Measurements from ENCODE around the gene AKAP3. TPM values are rescaled to one million over a fixed set of nuclear protein-coding genes. Genes with fewer than 3 reads are reported as not detected.

The AKAP3 gene
- total RNA-seq, 1 donor from 2014 or later: 2.8 TPM

DNA sequence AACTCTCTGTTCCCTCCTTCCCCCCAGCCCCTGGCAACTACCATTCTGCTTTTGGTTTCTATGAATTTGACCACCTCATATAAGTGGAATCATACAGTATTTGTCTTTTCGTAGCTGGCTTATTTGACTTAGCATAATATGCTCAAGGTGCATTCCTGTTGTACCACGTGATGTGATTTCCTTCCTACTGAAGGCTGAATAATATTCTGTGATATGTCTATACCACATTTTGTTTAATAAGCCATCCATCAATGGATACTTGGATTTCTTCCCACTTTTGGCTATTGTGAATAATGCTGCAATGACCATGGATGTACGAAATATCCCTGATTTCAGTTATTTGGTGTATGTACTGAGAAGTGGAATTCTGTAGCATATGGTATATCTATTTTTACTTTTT is 16.4 kb upstream of the AKAP3 start:
- H3K27me3 ChIP-seq: no peaks in the 10 kb centered on the region
- TF ChIP-seq, protein P1, sequence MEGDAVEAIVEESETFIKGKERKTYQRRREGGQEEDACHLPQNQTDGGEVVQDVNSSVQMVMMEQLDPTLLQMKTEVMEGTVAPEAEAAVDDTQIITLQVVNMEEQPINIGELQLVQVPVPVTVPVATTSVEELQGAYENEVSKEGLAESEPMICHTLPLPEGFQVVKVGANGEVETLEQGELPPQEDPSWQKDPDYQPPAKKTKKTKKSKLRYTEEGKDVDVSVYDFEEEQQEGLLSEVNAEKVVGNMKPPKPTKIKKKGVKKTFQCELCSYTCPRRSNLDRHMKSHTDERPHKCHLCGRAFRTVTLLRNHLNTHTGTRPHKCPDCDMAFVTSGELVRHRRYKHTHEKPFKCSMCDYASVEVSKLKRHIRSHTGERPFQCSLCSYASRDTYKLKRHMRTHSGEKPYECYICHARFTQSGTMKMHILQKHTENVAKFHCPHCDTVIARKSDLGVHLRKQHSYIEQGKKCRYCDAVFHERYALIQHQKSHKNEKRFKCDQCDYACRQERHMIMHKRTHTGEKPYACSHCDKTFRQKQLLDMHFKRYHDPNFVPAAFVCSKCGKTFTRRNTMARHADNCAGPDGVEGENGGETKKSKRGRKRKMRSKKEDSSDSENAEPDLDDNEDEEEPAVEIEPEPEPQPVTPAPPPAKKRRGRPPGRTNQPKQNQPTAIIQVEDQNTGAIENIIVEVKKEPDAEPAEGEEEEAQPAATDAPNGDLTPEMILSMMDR (IDR thresholded peaks at IDR 0.05): no peak
- DNase-seq (ENCODE audit: low spot score in 2 of 2): no peak
- no peak overlapping the region for H3K27ac ChIP-seq
- H3K36me3 ChIP-seq: peaks cover 73 to 100% of the 10 kb centered on the region in 2 donors
- no peaks in the 10 kb centered on the region for H3K9me3 ChIP-seq
- no peak overlapping the region for H3K4me3 ChIP-seq
- intact Hi-C loops (cut with DNase I): no loop called here
- H3K4me1 ChIP-seq: no peaks in the 10 kb centered on the region

- Histone ChIP-seq H3K27ac (no peak overlapping the region), H3K27me3 (no peaks in the 10 kb centered on the region), H3K9me3 (no peaks in the 10 kb centered on the region), H3K4me1 (no peaks in the 10 kb centered on the region), H3K36me3 (peaks cover 73 to 100% of the 10 kb centered on the region in 2 donors), H3K4me3 (no peak overlapping the region)
- DNase-seq (ENCODE audit: low spot score in 2 of 2): no peak
- TF ChIP-seq, protein P1 (IDR thresholded peaks at IDR 0.05): no peak
- intact Hi-C loops (cut with DNase I): no loop called here
Observed at GRCh38 chr12:4663971-4664505, 15.2 kb upstream of the AKAP3 start.

- no peak overlapping the region for H3K4me3 ChIP-seq
- TF ChIP-seq, protein P1 (IDR thresholded peaks at IDR 0.05): no peak
- intact Hi-C loops (cut with DNase I): no loop called here
- H3K36me3 ChIP-seq: peaks cover 35 to 40% of the 10 kb centered on the region in 2 donors
- H3K9me3 ChIP-seq: no peaks in the 10 kb centered on the region
- H3K27ac ChIP-seq: no peak overlapping the region
- DNase-seq (ENCODE audit: low spot score in 2 of 2): no peak
- H3K4me1 ChIP-seq: peaks cover 8 to 12% of the 10 kb centered on the region in 2 donors
- H3K27me3 ChIP-seq: no peaks in the 10 kb centered on the region
Observed at GRCh38 chr12:4653691-4654090, 4.8 kb upstream of the AKAP3 start.

DNA sequence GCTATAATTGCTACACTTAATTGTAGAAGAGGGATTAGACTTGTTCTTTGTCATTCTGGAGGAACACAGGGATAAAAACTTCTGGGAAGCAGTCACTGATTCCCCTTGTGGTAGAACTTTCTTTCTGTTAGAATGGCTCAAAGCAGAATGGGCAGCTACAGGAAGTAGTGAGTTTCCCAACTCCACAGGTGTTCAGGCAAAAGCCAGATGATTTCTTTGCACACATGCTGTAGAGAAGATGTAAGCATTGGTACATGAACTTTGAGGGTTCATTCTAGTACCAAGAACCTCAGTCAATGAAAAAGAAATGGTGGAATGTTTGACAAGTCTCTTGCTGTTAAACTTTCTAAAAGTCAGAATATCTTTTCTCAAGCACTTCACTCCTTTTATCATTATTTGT is 4.4 kb upstream of the AKAP3 start:
- TF ChIP-seq, protein P1 (IDR thresholded peaks at IDR 0.05): no peak
- H3K36me3 ChIP-seq: peaks cover 31 to 35% of the 10 kb centered on the region in 2 donors
- no peak for DNase-seq (ENCODE audit: low spot score in 2 of 2)
- no peak overlapping the region for H3K4me3 ChIP-seq
- intact Hi-C loops (cut with DNase I): no loop called here
- H3K27me3 ChIP-seq: no peaks in the 10 kb centered on the region
- H3K9me3 ChIP-seq: no peaks in the 10 kb centered on the region
- peaks cover 8 to 12% of the 10 kb centered on the region in 2 donors for H3K4me1 ChIP-seq
- H3K27ac ChIP-seq: no peak overlapping the region

DNA sequence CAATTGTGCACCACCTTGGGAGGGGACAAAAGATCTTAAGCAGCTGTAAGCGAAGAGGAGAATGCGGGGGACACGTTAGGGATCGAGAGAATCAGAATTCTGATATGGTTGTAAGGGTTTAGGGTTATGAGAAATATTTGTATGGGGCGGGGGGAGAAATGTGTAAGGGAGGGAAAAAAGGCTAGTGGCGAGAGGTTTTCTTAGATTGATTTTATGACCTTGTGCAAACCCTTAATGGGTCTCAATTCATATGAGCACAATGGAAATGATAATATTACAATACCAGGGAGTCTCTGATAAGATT is 459 bp upstream of the AKAP3 start:
- Histone ChIP-seq H3K9me3 (no peaks in the 10 kb centered on the region), H3K27me3 (no peaks in the 10 kb centered on the region), H3K36me3 (peaks cover 0 to under 1% of the 10 kb centered on the region in 2 donors), H3K4me3 (peak overlapping the region; percentile 72 to 87), H3K4me1 (peaks cover 8 to 15% of the 10 kb centered on the region in 2 donors), H3K27ac (peak overlapping the region; percentile 86)
- intact Hi-C loops (cut with DNase I): loop anchor here (2.0 kb wide), 3 partner anchors 45 to 329 kb away; partner anchors contain the start of genes RAD51AP1 and TIGAR
- DNase-seq (ENCODE audit: low spot score in 2 of 2): no peak
- TF ChIP-seq, protein P1 (IDR thresholded peaks at IDR 0.05): no peak

DNA sequence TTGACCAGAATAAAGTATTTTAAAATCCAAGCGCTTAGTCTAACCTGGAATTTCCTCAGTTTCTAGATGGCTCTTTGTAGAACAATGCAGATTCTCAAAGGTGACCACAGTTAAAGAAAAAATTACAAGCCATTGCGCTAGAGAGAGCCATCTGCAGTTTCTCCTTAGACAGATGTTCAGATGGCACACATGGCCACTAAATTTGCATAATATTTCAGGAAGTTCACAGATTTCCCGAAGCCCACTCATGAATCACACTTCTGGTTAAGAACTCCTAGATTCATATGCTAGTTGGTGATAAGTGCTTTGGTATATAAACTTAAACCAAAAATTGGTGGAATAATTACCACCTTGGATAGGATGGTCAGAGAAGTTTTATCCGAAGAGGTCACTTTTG is 749 bp downstream of the AKAP3 start:
- H3K4me3 ChIP-seq: peak overlapping the region; percentile 72 to 87

More for the DNA sequence above, 749 bp downstream of the AKAP3 start:
- DNase-seq (ENCODE audit: low spot score in 2 of 2): no peak
- no peaks in the 10 kb centered on the region for H3K36me3 ChIP-seq
- intact Hi-C loops (cut with DNase I): loop anchor here (2.0 kb wide), 3 partner anchors 43 to 327 kb away; partner anchors contain the start of genes RAD51AP1 and TIGAR
- H3K4me1 ChIP-seq: peaks cover 8 to 15% of the 10 kb centered on the region in 2 donors
- H3K27me3 ChIP-seq: no peaks in the 10 kb centered on the region
- TF ChIP-seq, protein P1 (IDR thresholded peaks at IDR 0.05): no peak
- H3K9me3 ChIP-seq: no peaks in the 10 kb centered on the region
- H3K27ac ChIP-seq: peak overlapping the region; percentile 86

Data from ascending aorta (tissue), 2 donors.